Fibroblast of skin of back (primary cell): ENCODE results near the gene CLASP2. TPM values are rescaled to one million over a fixed set of nuclear protein-coding genes. Genes with fewer than 3 reads are reported as not detected.
"Not testable (repeated sequence)": the region's sequence is repeated elsewhere in the genome, so short reads cannot be mapped to it uniquely, and the experiment has no call there.

Experiments
- DNase-seq: peaks from one replicate; pipeline ENCODE4 v3.0.0-alpha.2; 2013
- polyA plus RNA-seq, 2 experiments: library from polyadenylated mRNA; unstranded; fragments of 120-200 nt; gene quantifications; one replicate each; pipeline ENCODE4 v1.2.1, GENCODE V29; 2013; ENCODE audit not compliant: insufficient read length in 2 of 2

CLASP2 gene
- 32.9 TPM for polyA plus RNA-seq (2013, experiment 1 of 2; ENCODE audit: insufficient read length)
- 26.2 TPM for polyA plus RNA-seq (2013, experiment 2 of 2; ENCODE audit: insufficient read length)

DNA sequence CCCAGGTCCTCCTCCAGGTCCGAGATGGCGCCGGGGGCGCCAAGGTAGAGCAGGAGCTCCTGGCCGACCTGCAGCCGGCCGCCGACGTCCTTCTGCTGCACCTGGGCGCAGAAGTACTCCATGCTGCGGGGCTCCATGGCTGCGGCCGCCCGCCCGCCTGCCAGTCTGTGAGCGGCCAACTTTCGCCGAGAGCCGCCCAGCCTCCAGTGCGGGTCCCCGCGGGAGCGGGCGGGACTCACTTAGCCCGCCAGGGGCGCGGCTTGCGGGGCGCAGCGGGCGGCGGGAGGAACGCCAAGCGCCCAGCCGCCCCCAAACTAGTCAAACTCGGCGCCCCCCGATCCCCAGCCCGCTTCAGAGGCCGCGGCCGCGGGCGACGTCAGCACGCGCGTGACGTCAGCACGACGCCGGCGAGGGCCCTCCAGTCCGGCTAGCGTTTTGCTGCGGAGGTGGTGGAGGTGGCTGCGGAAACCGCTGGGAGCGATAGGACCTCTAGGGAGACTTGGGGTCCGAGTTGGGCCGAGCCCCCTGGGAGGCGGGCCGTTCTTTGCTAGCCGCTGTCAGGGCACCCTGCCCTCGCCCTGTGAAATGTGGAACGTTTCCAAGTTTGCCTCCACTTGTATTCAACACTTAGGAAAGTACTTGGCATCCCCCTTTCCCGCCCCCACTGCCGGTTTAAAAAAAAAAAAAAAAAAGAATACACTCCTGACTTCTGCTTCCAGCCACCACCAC is at the start of gene CLASP2:
Gene CLASP2 (minus strand): TSS at position 389 of the 729 bp plus-strand sequence. CDS start 252 bp downstream, at position 137.
- peak; percentile 86 for DNase-seq

DNA sequence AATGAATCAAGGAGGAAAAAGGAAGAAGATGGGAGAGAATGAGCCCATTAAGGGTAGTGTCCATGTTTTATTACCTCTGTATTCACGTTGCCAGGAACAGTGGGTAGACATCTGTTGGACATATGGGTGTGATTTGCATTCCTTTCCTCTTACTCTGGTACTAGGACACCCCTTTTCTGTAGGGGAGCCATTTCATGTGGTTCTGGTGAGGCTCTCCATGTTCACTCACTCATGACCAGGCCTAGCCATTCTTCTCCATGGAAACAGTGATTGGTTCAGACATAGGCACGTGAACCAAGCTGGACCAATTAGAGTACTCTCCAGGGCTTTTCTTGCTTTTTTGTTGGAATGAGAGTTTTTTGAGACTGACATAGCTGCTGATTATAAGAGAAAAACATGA is 40.8 kb upstream of the CLASP2 start:
- no peak for DNase-seq

DNA sequence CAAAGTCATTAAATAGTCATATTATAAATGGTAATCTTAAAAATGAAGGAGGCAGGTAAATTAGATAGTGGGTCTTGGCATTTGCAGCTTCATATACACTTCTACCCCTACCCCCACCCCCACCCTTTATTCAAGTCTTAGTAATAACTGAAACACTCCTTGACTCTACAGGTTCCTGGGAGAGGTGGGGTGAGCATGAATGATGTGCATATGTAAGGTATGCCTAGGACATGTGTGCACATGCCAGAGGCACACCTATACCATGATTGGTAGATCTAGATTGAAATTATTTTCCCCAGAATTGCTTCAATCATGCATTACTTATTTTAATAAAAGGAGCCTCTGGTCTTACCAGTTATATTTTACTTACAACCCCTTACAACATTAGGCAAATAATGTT is 40.2 kb upstream of the CLASP2 start:
- DNase-seq, result no peak

DNA sequence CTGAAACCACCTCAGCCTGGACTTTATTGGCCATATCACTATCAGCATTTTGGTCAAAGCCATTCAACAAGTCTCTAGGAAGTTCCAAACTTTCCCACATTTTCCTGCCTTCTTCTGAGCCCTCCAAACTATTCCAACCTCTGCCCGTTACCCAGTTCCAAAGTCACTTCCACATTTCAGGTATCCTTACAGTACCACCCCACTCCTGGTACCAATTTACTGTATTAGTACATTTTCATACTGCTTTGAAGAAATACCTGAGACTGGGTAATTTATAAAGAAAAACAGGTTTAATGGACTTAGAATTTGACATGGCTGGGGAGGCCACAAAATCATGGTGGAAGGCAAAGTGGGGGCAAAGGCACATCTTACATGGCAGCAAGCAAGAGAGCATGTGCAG is 36.3 kb upstream of the CLASP2 start:
- not testable (repeated sequence) for DNase-seq

DNA sequence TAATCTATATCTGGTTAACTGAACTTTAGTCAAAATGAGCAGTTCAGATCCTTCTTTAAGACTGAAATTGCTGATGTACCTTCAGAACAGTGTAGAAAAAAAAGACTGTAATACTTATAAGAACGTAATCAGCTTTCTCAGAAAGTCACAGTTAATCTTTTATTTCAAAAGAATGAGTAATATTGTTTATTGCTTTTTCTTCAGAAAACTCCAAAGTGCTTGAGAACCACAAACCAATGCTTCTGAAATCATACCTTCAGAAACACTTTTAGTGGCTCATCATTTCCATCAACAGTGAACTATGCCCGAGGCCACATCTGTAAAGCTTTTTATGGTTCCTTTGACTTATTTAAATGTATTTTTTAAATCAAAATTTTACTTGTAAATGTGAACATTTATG is 33.3 kb upstream of the CLASP2 start:
- no peak for DNase-seq

DNA sequence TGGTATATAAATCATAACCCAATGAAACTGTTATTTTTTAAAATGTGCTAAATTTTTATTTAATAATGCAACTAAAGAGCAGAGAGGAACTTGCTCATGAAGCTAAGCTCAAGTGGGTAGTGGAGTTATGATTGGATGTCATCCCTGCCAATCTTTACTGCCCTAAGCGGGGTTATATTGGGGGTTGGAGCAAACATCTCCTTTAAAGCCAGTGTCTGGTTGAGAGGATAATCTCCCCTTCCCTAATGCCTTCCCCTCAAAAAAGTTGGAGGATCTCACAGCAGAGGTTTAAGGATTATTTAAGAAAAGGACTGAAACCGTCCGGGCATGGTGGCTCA is 32.1 kb upstream of the CLASP2 start:
- peak; percentile 12 for DNase-seq

DNA sequence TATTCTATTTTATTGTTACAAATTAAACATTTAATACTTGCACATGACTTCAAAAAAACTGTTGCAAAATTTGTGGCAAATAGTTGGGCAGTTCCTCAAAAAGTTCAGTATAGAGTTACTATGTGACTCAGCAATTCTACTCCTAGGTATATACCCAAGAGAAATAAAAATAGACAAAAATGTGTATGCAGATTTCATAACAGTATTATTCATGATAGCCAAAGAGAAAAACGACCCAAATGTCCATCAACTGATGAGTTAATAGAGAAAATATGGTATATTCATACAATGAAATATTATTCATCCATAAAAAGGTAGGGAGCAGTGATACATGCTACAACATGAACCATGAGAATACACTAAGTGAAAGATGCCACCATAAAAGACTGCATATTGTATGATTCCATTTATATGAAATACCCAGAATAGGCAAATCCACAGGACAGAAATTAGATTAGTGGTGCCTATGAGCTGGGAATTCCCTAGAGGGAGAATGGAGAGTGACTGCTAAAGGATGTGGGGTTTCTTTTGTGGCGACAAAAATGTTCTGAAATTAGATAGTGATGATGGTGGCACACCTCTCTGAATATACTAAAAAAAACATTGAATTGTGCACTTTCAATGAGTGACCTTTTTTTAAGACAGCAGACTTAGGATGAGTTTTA is 31.6 kb upstream of the CLASP2 start:
- peak; percentile 68 for DNase-seq

DNA sequence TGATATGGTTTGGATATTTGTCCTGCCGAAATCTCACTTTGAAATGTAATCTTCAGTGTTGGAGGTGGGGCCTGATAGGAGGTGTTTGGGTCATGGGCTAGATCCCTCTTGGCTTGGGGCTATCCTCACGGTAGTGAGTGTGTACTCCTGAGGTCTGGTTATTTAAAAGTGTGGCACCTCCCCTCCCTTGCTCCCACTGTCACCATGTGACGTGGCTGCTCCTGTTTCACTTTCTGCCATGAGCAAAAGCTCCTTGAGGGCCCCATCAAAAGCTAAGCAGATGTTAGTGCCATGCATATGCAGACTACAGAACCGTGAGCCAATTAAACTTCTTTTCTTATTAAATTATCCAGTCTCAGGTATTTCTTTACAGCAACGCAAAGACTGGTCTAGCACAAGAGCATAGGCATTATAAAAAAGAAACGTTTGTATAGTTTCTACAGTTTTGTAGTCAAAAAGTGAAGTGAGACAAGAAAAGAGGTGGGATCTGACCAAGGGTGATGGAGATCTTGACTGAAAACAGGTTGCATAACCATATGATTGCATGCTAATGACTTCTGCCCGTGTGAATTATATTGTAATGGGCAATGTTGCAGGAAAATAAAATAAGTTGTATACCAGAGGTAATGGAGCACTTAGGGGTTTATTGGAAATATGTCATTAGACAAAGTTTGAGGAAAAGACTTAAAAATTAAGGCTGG is 28.5 kb upstream of the CLASP2 start:
- DNase-seq, result no peak

DNA sequence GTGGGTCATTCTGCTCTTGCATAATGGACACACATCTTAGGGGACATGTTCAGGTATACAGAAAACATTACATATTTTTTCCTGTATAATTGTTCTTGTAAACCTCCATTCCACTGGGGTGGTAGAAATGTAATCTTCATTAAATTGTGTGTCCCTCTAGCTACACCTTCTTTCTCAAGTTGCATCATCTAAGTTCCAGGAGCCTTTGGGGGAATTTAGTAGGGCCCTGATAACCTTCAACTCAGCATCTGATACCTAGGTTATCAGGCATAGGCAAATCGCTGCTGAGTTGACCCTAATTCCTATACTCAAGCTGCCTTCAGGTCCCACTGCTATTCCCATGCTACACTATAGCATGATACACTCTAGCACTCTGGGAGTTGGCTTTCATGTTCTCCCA is 19.1 kb upstream of the CLASP2 start:
- no peak for DNase-seq

DNA sequence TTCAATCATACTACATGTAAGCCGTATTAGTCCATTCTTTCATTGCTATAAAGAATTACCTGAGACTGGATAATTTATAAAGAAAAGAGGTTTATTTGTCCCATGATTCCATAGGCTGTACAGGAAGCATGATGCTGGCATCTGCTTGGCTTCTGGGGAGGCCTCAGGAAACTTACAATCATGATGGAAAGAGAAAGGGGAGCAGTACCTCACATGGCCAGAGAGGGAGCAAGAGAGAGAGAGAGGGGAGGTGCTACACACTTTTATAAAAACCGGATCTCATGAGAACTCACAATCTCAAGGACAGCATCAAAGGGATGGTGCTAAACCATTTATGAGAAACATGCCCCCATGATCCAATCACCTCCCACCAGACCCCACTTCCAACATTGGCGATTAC is 14.3 kb upstream of the CLASP2 start:
- peak; percentile 7 for DNase-seq

DNA sequence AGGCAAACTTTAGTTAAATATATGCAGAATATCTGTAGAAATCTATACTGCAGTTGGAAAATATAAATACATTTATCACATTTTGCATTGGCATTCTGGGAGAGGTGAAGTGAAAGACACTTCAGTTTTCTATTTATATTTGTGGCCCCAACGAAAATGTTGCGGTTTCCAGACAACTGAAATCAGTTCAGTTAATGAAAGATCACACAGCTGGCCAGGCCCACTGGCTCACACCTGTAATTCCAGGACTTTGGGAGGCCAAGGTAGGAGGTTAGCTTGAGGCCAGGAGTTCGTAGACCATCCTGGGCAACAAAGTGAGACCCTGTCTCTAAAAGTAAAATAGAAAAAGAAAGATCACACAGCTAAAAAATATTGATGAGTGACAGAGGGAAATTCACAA is 11.9 kb upstream of the CLASP2 start:
- DNase-seq, result no peak

DNA sequence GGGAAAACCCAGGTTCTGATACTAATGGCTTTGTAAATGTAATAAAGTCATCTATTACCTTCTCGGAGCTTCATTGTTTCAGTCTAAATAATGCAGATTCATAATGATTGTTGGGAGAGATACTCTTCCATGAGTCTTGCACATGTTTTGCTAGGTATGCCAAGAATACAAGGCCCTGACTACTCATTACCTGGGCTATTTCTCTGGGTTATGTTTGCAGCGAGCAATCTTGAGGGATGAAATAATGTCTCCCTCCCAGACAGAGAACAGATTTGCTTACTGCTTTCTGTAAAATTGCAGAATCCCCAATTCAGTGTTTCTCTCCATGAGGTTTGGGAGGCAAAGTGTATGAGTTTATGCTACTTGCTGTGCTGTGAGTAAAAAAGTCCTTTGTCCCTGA is 6.2 kb upstream of the CLASP2 start:
- no peak for DNase-seq

DNA sequence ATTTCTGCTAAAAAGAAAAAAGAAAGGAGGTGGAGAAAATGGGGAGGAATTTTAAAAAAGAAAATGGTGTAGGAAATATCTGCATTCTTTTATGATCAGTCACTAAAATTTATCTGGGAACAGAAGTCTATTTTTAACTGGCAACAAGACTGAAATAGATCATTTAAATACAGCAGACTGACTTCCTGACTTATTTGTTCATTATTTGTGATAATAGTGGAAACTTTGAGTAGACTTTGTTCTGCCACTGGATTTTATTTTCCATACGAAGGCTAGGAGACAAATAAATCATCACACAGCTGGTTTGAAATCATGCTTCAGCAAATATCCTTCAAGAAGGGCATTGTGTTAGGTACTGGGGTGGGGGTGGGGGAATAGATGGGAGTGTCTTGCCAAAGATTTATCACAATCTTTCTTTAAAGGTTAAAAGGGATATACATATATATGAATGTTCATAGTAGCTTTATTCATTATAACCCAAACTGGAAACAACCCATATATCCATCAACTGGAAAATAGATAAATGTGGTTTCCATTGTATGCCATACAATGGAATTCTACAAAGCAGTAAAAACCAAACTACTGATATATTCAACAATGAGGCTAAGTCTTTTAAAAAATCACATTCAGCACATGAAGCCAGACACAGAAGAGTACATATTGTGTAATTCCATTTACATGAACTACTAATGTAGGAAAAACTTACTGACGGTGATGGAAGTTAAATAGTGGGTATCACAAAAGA is 4.7 kb upstream of the CLASP2 start:
- DNase-seq, result peak; percentile 76

DNA sequence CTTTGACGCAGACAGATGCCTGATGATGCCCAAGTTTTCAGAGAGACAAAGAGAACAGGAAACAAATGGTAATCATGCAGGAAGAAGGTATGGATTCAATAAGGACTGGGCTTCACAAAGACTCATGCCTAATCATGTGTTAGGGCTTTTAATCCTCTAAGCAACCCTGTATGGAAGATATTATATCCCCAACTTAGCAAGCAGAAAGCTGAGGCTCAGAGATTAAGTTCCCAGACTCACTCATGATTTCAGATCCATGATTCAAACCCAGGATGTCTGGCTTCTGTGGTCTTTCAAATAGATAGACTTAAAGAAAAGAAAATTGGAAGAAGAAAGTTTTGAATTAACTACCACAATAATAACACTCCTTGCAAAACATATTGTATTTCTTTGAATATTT is 4.1 kb upstream of the CLASP2 start:
- peak; percentile 56 for DNase-seq

DNA sequence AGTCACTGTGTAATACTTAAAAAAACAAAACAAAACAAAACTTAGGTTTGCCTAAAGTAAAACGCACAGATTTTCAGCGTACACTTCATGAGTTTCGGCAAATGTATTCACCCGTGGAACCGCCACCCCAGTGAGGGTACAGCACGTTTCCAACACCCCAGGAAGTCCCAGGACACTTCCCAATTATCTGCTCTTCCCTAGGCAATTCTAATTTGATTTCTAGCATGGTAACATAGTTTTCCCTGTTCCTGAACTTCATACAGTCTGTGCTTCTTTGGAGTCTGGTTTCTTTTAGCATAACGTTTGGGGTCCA is 497 bp upstream of the CLASP2 start:
- peak; percentile 2 for DNase-seq

DNA sequence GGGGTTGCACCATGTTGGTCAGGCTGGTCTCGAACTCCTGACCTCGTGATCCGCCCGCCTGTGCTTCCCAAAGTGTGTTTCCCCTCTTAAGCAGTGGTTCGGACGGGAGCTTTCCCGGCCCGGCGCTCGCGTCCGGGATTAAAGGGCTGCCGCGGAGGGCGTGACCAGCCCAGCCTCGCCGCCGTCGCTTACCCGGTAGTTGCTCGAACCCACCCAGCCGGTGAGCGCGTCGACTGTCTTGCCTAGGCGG is 513 bp downstream of the CLASP2 start:
- DNase-seq, result peak; percentile 67

DNA sequence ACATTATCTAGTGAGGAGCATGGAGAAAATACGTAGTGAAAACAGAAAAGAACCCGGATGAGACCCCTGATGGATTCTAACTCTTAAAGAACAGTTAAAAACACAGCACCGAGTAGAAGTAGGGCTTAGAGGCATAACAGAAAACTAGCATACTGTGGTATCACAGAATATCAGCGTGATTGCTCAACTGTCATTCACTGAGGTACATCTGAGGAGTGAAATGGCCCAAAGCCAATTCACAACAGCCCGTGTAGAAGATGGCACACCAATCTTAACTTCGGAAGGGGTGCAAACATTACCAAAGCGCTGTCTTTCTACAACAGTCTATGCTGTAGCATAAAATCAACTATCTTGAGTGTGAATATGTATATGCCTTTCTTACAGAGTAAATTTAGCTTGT is 1.8 kb downstream of the CLASP2 start:
- no peak for DNase-seq

DNA sequence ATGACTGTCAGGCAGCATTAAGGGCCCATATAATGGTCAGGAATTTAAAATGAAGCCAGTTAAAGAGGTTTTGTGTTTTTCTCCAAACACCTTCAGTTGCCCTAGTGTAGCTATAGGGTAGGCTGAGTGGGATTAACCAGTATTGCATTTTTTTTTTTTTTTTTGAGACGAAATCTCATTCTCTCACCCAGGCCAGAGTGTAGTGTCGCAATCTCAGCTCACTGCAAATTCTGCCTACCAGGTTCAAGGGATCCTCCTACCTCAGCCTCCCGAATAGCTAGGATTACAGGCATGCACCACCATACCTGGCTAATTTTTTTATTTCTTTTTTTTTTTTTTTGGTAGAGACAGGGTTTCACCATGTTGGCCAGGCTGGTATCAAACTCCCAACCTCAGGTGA is 7.0 kb downstream of the CLASP2 start:
- no peak for DNase-seq

DNA sequence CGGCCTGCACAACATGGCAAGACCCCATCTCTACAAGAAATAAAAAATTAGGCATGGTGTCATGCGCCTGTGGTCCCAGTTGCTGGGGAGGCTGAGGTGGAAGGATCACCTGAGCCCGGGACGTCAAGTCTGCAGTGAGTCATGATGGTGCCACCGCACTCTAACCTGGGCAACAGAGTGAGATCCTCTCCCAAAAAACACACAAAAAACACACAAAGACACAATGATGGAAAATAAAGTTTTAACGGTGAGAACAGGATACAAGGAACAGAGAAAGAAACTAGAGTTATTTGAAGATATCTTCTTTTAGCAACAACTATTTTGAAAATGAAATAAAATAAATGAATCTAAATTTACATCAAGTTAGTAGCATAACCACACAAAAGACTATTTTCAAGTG is 12.0 kb downstream of the CLASP2 start:
- DNase-seq, result no peak

DNA sequence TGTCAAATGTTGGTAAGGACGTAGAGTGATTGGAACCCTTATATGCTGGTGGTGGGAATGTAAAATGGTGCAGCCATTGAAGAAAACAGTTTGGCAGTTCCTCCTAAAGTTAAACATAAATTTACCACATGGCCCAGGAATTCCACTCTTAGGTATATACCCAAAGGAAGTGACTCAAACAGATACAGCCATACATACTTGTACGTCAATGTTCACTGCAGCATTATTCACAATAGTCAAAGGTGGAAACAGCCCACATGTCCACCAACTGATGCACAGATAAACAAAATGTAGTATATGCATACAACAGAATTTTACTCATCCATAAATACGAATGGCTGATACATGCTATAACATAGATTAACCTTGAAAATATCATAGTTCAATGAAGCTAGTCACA is 13.2 kb downstream of the CLASP2 start:
- DNase-seq, result no peak

DNA sequence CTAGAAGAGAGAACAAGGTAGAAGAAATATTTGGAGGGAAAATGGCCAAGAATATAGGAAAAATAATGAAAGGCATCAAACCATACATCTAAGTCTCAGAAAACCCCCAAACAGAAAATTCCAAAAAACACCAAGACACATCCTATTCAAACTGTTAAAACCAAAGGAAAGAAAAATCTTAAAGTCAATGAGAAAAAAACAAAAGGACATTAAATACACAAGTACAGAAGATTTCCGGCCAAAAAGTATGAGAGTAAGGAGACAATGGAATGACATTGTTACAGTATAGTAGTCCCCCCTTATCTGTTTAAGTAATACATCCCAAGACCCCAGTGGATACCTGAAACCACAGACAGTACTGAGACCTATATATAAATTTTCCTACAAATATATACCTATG is 18.8 kb downstream of the CLASP2 start:
- DNase-seq, result no peak

DNA sequence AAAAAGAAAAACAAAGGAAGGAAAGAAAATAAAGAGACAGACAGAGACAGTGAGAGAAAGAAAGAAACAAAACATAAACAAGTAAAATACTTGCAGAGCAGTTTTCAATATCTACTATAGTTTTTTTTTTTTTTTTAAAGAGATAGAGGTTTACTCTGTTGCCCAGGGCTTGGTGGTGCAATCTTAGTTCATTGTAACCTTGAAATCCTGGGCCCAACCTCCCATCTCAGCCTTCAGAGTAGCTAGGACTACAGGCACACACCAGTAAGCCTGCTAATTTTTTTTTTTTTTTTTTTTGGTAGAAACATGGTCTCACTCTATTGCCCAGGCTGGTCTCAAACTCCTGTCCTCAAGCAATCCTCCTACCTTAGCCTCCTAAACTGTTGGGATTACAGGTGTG is 23.1 kb downstream of the CLASP2 start:
- DNase-seq, result no peak

DNA sequence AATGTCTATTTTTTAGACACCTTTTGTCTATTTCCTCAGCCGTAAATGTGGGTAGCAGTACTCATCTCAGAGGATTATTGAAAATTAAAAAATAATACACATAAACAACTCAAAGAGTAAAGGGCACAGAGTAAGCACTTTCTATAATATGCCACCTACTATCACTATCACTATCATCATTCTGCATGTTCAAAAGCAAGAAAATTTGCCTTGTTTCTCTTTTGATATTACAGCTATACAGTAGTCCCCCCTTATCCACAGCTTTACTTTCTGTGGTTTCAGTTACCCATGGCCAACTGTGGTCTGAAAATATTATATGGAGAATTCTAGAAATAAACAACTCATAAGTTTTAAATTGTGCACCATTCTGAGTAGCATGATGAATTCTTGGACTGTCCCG is 27.7 kb downstream of the CLASP2 start:
- no peak for DNase-seq
